Heart left ventricle (tissue), 13 donors: ENCODE measurements around the gene SYMPK.

Experiments
- POLR2A ChIP-seq, 2 donors: fragments of 450-650 bp; IDR thresholded peaks; one replicate each; pipeline ENCODE4 v1.6.1; 2017; ENCODE audit warnings: antibody characterized with exemption in 2 of 2, mild to moderate bottlenecking in 2 of 2, moderate library complexity in 2 of 2
- TF ChIP-seq, protein P1 (sequence below), 12 donors: fragments of 200-600 bp; sonication (generic) in 4 of 12; IDR thresholded peaks; one replicate each; pipeline versions ENCODE4 v1.5.0 to v1.8.0; 2018 to 2022; ENCODE audit warnings: antibody characterized with exemption in 12 of 12, mild to moderate bottlenecking in 5 of 12
- donor health status: ischemic (EF 13 %, LVEDD 7.1; RV severe dilation, severe dysfunction).
- donor health status: DM: no; HTN: yes; CAD: no.
- donor health status: DM: no; HTN: no; CAD: no.
- donor health status: ischemic (EF 25% LVEDD 6.9; RV normal size, moderate dysfunction).
- donor health status: ischemic (EF 25% LVEDD 5.7; RV mildly dilated, moderate dysfunction).
- donor health status: ischemic (EF 35%, LVEDD 5.7; RV mildly dilated, moderate dysfunction).
- donor health status: nonischemic (EF 11% LVEDD 7.7; RV severe dilation, severe dysfunction).
- donor health status: DM: yes; HTN: yes; CAD: no.
- donor health status: PGD.
- donor health status: ischemic (EF 29% LVEDD 5.4; RV normal size, mild dysfunction).
- donor health status: nonischemic (EF 23%, LVEDD 6.1; RV moderate dilation, normal function).

- TF ChIP-seq, protein P1, sequence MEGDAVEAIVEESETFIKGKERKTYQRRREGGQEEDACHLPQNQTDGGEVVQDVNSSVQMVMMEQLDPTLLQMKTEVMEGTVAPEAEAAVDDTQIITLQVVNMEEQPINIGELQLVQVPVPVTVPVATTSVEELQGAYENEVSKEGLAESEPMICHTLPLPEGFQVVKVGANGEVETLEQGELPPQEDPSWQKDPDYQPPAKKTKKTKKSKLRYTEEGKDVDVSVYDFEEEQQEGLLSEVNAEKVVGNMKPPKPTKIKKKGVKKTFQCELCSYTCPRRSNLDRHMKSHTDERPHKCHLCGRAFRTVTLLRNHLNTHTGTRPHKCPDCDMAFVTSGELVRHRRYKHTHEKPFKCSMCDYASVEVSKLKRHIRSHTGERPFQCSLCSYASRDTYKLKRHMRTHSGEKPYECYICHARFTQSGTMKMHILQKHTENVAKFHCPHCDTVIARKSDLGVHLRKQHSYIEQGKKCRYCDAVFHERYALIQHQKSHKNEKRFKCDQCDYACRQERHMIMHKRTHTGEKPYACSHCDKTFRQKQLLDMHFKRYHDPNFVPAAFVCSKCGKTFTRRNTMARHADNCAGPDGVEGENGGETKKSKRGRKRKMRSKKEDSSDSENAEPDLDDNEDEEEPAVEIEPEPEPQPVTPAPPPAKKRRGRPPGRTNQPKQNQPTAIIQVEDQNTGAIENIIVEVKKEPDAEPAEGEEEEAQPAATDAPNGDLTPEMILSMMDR (IDR thresholded peaks at IDR 0.05), result no peak
- no peak for TF ChIP-seq POLR2A (IDR thresholded peaks at IDR 0.05)
These were observed 48.7 kb downstream of the SYMPK start for GRCh38 chr19:45814166-45814780.
